SK-N-SH treated with all-trans-retinoic acid at 6 μM for 48 hours (cell line): ENCODE measurements around the gene RPS16.

ENCODE experiments used
- ATAC-seq: fragments of 200-7000 bp; cut with Tn5 transposase; 3 replicates; pipeline ENCODE4 v1.9.1; 2020; ENCODE audit warnings: mild to moderate bottlenecking, moderate library complexity
- ARNTL ChIP-seq: fragments of 450-650 bp; formaldehyde crosslinking; IDR thresholded peaks from 2 replicates; pipeline ENCODE4 v1.5.0; 2020; ENCODE audit warnings: low read depth, mild to moderate bottlenecking, moderate library complexity, borderline replicate concordance
- BACH2 ChIP-seq: fragments of 250-450 bp; sonication (Bioruptor Pico); IDR thresholded peaks from 2 replicates; pipeline ENCODE4 v1.9.0; 2021; ENCODE audit warnings: mild to moderate bottlenecking, borderline replicate concordance
- CREB5 ChIP-seq: fragments of 250-450 bp; sonication (Bioruptor Pico); IDR thresholded peaks from 2 replicates; pipeline ENCODE4 v1.5.1; 2020; ENCODE audit warnings: low read depth, mild to moderate bottlenecking, moderate library complexity
- CSDC2 ChIP-seq: fragments of 250-450 bp; sonication (Bioruptor Pico); IDR thresholded peaks from 2 replicates; pipeline ENCODE4 v1.5.0; 2020; ENCODE audit warnings: mild to moderate bottlenecking, moderate library complexity
- ESRRG ChIP-seq: fragments of 250-450 bp; sonication (Bioruptor Pico); IDR thresholded peaks from 2 replicates; pipeline ENCODE4 v1.6.1; 2021; ENCODE audit warnings: mild to moderate bottlenecking
- GLIS3 ChIP-seq: fragments of 250-450 bp; sonication (Bioruptor Pico); IDR thresholded peaks from 2 replicates; pipeline ENCODE4 v1.5.0; 2020; ENCODE audit warnings: mild to moderate bottlenecking, moderate library complexity
- ISL1 ChIP-seq: fragments of 250-450 bp; sonication (Bioruptor Pico); IDR thresholded peaks from 2 replicates; pipeline ENCODE4 v2.1.2; 2022; ENCODE audit warnings: mild to moderate bottlenecking, moderate library complexity
- OSR1 ChIP-seq: fragments of 250-450 bp; sonication (Bioruptor Pico); IDR thresholded peaks from 2 replicates; pipeline ENCODE4 v1.8.0; 2022; ENCODE audit warnings: moderate library complexity, mild to moderate bottlenecking, inconsistent platforms
- POU6F1 ChIP-seq: fragments of 250-450 bp; sonication (Bioruptor Pico); IDR thresholded peaks from 2 replicates; pipeline ENCODE4 v1.8.0; 2021; ENCODE audit warnings: low read depth, mild to moderate bottlenecking, moderate library complexity, borderline replicate concordance
- PPARA ChIP-seq: fragments of 250-450 bp; sonication (Bioruptor Pico); IDR thresholded peaks from 2 replicates; pipeline ENCODE4 v1.5.0; 2020; ENCODE audit warnings: mild to moderate bottlenecking, borderline replicate concordance
- ZC3H10 ChIP-seq: fragments of 250-450 bp; sonication (Bioruptor Pico); IDR thresholded peaks from 2 replicates; pipeline ENCODE4 v1.5.1; 2021; ENCODE audit warnings: mild to moderate bottlenecking, moderate library complexity
- ZFP3 ChIP-seq: fragments of 250-450 bp; sonication (Bioruptor Pico); IDR thresholded peaks from 2 replicates; pipeline ENCODE4 v1.5.0; 2020; ENCODE audit warnings: mild to moderate bottlenecking, moderate library complexity
- ZFP30 ChIP-seq: fragments of 450-650 bp; formaldehyde crosslinking; IDR thresholded peaks from 2 replicates; pipeline ENCODE4 v1.5.0; 2022; ENCODE audit warnings: mild to moderate bottlenecking, moderate library complexity
- ZNF565 ChIP-seq: fragments of 450-650 bp; formaldehyde crosslinking; conservative IDR thresholded peaks from 2 replicates; pipeline ENCODE4 v1.5.0; 2020; ENCODE audit warnings: low read depth, mild to moderate bottlenecking, moderate library complexity
- ZNF70 ChIP-seq: fragments of 450-650 bp; formaldehyde crosslinking; IDR thresholded peaks from 2 replicates; pipeline ENCODE4 v1.5.0; 2020; ENCODE audit warnings: mild to moderate bottlenecking, moderate library complexity
- TF ChIP-seq, protein P1 (sequence below): fragments of 250-450 bp; sonication (Bioruptor Pico); IDR thresholded peaks from 2 replicates; pipeline ENCODE4 v1.5.1; 2021; ENCODE audit warnings: mild to moderate bottlenecking, moderate library complexity
- TF ChIP-seq, protein P2 (sequence below): fragments of 250-450 bp; sonication (Bioruptor Pico); IDR thresholded peaks from 2 replicates; pipeline ENCODE4 v1.8.0; 2020; ENCODE audit warnings: mild to moderate bottlenecking, moderate library complexity, borderline replicate concordance
- TF ChIP-seq, protein P3 (sequence below): fragments of 250-450 bp; sonication (Bioruptor Pico); IDR thresholded peaks from 2 replicates; pipeline ENCODE4 v1.5.0; 2020; ENCODE audit warnings: mild to moderate bottlenecking, moderate library complexity

The RPS16 gene

GRCh38 chr19:39402346-39403300 is 33.1 kb downstream of the RPS16 start:
- TF ChIP-seq POU6F1 (CRISPR knock-in tag) (no peak), ISL1 (CRISPR knock-in tag) (no peak), ZFP30 (no peak), ZC3H10 (CRISPR knock-in tag) (peak; percentile 38; the same call in 1 of the 2 replicates), BACH2 (CRISPR knock-in tag) (no peak), CREB5 (no peak)
- TF ChIP-seq, protein P1, sequence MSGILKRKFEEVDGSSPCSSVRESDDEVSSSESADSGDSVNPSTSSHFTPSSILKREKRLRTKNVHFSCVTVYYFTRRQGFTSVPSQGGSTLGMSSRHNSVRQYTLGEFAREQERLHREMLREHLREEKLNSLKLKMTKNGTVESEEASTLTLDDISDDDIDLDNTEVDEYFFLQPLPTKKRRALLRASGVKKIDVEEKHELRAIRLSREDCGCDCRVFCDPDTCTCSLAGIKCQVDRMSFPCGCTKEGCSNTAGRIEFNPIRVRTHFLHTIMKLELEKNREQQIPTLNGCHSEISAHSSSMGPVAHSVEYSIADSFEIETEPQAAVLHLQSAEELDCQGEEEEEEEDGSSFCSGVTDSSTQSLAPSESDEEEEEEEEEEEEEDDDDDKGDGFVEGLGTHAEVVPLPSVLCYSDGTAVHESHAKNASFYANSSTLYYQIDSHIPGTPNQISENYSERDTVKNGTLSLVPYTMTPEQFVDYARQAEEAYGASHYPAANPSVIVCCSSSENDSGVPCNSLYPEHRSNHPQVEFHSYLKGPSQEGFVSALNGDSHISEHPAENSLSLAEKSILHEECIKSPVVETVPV (CRISPR knock-in tag) = no peak
- TF ChIP-seq, protein P2, sequence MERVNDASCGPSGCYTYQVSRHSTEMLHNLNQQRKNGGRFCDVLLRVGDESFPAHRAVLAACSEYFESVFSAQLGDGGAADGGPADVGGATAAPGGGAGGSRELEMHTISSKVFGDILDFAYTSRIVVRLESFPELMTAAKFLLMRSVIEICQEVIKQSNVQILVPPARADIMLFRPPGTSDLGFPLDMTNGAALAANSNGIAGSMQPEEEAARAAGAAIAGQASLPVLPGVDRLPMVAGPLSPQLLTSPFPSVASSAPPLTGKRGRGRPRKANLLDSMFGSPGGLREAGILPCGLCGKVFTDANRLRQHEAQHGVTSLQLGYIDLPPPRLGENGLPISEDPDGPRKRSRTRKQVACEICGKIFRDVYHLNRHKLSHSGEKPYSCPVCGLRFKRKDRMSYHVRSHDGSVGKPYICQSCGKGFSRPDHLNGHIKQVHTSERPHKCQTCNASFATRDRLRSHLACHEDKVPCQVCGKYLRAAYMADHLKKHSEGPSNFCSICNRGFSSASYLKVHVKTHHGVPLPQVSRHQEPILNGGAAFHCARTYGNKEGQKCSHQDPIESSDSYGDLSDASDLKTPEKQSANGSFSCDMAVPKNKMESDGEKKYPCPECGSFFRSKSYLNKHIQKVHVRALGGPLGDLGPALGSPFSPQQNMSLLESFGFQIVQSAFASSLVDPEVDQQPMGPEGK (CRISPR knock-in tag) = no peak
- TF ChIP-seq, all 23 proteins: peak for 1
- peak; percentile 35 for ATAC-seq

DNA sequence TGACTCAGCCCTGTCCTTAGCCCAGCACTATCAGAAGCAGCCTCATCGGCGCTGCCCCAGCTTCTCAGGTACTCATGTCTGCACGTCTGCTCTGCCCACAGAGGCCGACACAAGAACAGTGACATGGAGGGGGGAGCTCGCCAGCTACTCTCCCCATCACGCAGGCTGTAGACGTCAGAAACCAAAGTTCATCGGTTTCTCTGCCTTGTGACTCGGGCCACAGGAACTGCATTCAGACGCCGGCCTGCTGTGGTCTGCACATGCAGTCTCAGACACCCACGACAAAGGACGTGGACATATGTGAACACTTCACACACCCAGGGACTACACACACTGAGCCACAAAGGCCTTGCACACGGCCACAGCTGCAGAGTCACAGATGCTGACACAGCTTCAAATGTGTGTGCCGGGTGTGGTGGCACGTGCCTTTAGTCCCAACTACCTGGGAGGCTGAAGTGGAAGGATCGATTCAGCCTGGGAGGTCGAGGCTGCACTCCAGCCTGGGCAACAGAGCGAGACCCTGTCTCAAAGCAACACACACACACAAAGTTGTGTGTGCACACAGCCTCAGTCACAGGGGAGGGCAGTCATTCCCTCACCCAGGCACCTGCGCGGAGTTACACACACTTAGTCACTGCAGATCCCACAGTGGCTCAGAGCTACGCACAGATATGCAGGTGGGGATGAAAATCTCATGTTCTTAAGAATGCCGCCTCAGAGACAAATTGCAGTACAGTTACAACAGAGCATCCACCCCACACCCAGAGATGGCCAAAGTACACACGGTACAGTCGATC is 34.0 kb downstream of the RPS16 start:
- TF ChIP-seq CSDC2 (0 out of 2 replicates have a peak, but pooled peaks have one; percentile 33), ESRRG (CRISPR knock-in tag) (no peak)
- peak; percentile 21 for ATAC-seq

GRCh38 chr19:39401070-39401548 is 34.6 kb downstream of the RPS16 start:
- TF ChIP-seq, protein P2 (CRISPR knock-in tag) = no peak
- TF ChIP-seq, protein P3, sequence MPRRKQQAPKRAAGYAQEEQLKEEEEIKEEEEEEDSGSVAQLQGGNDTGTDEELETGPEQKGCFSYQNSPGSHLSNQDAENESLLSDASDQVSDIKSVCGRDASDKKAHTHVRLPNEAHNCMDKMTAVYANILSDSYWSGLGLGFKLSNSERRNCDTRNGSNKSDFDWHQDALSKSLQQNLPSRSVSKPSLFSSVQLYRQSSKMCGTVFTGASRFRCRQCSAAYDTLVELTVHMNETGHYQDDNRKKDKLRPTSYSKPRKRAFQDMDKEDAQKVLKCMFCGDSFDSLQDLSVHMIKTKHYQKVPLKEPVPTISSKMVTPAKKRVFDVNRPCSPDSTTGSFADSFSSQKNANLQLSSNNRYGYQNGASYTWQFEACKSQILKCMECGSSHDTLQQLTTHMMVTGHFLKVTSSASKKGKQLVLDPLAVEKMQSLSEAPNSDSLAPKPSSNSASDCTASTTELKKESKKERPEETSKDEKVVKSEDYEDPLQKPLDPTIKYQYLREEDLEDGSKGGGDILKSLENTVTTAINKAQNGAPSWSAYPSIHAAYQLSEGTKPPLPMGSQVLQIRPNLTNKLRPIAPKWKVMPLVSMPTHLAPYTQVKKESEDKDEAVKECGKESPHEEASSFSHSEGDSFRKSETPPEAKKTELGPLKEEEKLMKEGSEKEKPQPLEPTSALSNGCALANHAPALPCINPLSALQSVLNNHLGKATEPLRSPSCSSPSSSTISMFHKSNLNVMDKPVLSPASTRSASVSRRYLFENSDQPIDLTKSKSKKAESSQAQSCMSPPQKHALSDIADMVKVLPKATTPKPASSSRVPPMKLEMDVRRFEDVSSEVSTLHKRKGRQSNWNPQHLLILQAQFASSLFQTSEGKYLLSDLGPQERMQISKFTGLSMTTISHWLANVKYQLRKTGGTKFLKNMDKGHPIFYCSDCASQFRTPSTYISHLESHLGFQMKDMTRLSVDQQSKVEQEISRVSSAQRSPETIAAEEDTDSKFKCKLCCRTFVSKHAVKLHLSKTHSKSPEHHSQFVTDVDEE = no peak
- no peak for TF ChIP-seq OSR1
- no peak for TF ChIP-seq ZNF565
- no peak for TF ChIP-seq ZFP3 (CRISPR knock-in tag)
- TF ChIP-seq CREB5 = no peak
- no peak for TF ChIP-seq ZC3H10 (CRISPR knock-in tag)
- no peak for TF ChIP-seq GLIS3 (CRISPR knock-in tag)
- no peak for TF ChIP-seq PPARA (CRISPR knock-in tag)
- no peak for TF ChIP-seq ARNTL (CRISPR knock-in tag)
- TF ChIP-seq, protein P1 (CRISPR knock-in tag) = no peak
- TF ChIP-seq ZNF70 (CRISPR knock-in tag) = no peak
- TF ChIP-seq ESRRG (CRISPR knock-in tag) = no peak
- no peak for TF ChIP-seq ZFP30
- no peak for ATAC-seq
